GM19193 (cell line): Measurements from ENCODE around the gene PACRGL.

Experiments used
- POLR2A ChIP-seq: IDR thresholded peaks from 4 replicates; pipeline ENCODE4 v1.6.1; 2011; ENCODE audit not compliant: insufficient read depth, insufficient read length; ENCODE audit errors: extremely low read depth

PACRGL gene

DNA sequence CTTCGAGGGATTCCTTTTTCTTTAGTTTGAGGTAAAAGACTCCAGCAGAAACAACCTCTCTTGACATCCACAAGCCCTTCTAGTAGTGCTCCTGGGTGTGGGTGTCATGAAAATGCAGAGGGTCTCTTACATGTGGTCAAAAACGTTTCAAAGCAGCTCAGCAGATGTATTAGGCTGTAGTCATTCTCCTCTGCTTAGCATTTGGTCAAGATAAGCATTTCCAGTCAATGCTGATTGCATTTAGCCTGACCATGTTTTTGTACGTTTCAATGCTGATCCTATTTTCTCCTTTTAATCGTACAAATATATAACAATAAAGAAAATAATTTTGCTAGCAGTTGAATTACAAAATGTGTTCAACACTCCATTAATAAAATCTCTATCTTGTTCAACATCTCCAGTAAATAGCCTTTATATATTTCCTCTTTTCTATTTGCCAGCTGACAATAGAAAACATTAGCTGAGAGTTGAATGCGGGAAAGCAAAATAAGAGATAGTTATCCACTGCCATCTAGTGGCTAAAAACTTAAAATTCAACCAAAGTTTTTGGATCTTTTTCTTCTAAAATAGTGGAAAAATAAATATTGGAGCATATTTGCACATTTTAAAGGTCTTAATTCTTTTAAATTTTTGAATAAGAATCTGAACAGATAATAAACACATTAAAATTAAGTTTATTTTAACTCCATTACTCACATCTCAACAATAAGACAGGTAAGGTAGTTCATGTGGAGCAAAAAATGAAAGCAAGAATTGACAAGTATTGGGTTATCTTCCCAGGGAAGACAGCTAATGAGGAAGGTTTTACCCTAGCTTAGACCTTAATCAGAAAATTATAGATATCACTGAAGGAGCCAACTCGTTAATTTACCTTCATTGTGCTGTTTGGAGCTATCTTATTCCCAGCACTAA lies 15.2 kb upstream of the PACRGL start:
- no peak for TF ChIP-seq POLR2A

DNA sequence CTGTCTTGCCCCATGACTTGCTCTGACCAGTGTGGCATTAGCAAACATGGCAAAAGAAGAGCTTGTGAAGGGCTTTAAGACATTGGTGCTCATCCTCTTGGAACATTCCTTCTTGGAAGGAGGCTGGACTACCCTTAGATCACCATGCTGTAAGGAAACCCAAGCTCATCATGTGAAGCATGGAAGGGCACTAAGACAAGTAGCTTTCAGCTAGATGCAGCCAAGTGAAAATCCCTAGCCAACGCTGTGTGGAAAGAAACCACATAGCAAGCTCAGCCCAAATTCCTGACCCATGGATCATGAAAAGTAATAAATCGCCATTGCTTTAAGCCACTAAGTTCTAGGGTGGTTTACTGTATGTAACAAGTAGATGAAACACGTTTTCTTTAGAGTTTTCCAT lies 12.4 kb upstream of the PACRGL start:
- no peak for TF ChIP-seq POLR2A

DNA sequence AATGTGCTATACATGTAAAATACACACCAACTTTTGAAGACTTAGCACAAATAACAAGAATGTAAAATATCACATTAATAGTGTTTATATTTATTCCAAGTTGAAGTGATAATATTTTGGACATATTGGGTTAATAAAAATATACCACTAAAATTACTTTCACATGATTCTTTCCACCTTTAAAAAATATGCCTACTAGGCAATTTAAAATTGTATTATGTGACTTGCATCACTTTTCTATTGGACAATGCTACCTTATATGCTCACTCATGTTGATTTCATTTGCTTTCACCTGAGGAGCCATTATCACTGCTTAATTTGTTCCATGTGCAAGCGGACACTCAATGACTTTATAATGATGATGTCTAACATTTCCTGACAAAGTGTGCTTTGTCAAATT lies 3.4 kb upstream of the PACRGL start:
- no peak for TF ChIP-seq POLR2A

DNA sequence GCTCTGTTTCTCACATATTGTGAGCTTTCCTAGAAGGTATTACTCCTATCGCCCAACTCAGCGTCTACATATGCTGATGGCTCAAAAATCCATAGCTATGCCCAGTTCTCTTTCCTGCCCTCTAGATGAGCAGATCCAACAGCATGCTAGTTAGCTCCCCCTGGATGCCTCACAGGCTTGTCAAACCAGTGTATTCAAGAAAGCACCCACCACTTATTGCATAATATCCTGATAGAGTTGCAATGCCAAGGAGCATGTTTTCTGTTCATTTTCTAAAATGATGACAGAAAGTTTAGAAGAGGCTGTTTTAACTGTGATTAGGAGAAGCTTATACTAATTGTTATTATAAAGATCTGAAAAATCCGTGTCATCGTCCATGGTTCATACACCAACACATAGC lies 1.9 kb upstream of the PACRGL start:
- no peak for TF ChIP-seq POLR2A

DNA sequence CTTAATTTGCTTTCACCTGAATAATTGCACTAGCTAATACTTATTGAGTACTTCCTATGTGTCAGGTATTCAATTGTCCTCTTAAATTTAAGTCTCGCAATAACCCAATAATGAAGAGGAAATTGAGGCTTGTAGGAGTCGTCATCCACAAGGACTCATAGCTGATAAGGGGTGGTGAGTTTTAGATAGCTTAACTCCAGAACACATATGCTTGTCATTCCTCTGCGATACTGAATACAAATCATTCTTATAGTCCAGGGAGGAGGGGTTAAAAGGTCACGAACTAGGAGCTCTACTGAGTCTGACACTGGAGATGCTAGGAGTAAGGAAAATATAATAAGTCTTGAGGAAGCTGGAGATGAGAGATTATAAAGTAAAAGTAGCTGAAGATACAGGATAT lies 1.4 kb upstream of the PACRGL start:
- no peak for TF ChIP-seq POLR2A

DNA sequence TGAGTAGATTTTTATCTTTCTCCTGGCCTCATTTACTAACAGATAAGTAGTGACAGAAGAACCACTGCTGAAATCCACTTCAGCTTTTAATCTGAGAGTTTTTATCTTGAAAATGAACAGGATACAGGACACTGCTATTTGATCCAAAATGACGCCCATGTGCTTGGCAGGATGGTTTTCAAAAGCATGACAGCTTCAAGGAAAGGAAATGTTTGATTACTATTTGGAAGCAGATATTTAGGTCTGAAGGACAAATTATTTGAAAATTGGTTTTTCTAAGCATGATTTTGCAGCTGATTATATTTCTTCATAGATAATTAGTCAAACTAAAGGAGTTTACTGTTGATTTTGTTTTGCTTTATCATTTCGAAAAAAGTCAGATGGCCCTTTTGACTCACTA lies 11.1 kb downstream of the PACRGL start:
- no peak for TF ChIP-seq POLR2A

DNA sequence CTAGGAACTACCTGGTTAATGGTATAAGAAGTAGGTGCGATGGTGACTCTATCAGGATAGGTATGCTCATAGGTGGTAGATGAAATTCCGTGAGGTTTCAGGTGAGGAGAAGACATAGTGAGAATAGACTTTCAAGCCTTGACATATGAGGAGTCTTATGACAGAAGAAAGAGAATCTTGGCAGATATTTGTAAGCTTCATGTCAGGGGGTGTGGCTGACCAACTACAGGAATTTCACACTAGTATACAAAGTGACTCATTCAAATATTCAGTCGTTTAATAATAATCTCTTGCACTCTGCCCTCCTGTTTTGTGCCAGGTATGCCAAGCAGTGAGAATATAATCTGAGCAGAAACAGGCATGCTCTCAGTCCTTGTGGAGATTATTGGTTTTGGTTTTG lies 22.8 kb downstream of the PACRGL start:
- no peak for TF ChIP-seq POLR2A

DNA sequence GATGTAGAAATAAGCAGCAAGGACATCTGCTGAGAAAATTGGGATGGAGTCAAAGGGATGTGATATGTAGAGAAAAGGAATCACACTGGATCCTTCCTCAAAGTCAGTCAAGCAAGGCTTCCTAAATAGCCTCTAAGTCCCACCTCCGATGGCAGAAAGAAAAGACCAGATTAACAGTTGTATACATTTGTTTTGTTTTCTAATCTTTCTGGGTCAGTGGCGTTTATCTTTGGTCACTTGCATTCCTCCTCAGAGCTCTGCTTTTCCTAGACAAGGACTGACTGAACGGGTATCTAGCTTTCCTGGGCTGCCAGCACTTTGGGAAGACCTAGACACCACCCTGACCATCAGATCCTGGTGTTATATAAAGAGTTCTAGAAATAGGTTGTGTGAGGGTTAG lies 23.2 kb downstream of the PACRGL start:
- TF ChIP-seq POLR2A, result no peak

DNA sequence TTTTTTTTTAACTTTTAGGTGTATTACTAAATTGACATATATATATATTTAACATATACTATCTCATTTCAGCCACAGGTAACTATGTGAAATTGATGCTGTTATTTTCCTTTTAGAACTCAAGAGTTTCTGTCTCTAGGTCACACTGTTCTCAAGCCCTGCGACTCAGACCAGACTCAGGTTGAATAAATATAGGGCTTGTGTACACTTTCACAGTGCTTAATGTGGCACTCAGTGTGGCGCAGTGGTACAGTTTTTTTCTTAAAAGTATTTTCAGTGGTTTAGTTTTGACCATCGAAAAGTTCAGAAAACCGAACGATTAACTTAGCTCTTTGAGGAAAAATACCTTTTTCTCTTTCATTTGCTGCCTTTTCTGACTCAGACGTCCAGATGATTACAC lies 24.7 kb downstream of the PACRGL start:
- no peak for TF ChIP-seq POLR2A

DNA sequence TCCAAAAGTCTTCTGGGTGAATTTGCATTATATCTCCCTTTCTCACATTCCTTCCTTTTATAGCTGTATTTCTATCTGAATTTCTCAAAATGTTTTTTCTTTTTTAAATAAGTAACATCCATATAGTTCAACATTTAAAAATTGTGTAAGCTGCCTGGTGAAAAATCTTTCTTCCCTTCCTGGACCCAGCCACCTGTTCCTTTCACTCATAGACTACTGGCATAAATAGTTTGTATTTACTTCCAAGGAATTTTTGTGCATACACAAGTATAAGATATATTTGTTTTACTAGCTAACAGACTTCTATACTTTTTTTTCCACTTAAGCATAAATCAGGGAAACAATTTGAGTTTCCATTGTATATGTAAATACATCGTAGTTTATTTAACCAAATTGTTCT lies 35.7 kb downstream of the PACRGL start:
- TF ChIP-seq POLR2A, result no peak

DNA sequence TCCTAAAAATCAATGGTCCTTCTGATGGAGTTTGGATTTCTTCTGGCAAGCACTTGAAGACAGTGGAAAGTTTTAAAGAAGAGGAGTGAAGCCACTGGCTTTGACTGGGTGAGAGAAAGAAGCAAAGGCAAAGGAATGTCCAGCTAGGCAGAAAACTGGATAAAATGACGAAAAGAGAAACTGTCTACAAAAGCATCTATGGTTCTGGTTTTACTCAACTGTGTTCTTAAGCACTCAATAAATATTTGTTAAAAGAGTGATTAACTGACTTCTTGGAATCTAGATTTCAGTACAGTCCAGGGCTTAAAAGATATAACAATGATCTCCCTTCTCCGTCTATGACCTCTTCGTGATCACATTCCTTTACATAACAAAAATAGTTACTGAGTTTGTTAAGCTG lies 52.4 kb downstream of the PACRGL start:
- TF ChIP-seq POLR2A, result no peak

DNA sequence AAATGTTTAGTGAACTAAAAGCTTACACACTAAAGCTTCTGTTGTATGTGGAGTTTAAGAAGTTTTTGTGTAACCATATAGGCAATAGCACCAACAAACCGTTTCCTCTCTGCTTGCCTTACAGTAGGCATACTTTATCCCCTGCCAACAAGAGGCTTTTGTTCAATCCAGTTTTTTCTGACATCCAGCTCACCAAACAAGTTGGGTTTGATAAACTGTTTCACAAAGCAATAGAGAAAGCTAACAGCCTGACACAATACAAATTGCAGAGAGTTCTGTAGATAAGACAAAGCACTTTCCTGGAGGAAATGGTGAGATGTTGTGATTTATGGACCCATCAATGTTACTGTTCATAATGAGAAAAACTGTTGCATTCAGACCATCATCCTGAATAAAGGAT lies 53.8 kb downstream of the PACRGL start:
- no peak for TF ChIP-seq POLR2A

DNA sequence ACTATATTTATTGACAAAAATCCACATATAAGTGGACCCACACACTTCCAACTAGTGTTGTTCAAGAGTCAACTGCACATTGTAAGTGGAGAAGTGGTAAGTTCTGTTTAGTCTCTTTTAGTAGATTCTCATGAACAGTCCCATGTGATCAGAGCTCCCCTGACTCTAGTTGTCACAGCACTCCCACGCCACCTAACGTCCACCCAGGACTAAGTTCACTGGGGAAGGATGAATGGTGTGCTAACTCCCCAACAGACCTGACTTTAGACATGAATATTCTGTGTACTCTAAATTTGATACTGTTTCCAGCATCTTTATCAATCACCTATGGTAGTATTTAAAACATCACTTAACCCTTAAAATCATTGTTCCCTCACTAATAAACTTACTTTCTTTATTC lies 59.8 kb downstream of the PACRGL start:
- no peak for TF ChIP-seq POLR2A

DNA sequence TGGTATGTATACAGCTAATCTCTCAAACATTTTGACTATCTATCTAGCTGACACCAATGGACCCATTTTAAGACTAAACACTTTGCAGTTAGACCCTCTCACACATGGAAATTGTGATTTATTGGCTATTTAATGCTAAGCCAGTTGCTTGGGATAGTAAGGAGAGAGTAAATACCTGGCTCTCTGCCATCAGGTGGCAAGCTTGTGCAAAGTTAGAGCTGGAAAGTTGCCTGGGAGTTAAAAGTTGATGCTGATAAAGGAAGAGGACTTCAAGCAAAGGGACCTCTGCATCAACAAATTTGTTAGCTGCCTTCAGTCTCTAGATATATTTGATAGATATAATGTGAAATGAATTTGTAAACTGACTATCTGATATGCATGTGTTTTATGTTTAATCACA lies 61.1 kb downstream of the PACRGL start:
- TF ChIP-seq POLR2A, result no peak

DNA sequence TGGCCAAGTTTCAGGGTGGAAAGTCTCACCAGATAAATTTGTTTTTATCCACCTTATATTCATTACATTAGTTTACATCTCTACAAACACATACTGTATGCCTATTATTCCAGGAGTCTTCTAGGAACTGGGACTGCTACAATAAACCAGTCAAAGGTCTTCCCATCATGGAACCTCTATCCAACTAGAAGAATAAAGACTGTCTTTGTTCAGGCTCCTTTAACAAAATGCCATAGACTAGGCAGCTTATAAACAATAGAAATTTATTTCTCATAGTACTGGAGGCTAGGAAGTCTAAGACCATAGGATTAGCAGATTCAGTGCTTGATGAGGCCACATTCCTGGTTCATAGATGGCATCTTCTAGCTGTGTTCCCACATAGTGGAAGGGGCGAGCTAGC lies 61.6 kb downstream of the PACRGL start:
- no peak for TF ChIP-seq POLR2A

DNA sequence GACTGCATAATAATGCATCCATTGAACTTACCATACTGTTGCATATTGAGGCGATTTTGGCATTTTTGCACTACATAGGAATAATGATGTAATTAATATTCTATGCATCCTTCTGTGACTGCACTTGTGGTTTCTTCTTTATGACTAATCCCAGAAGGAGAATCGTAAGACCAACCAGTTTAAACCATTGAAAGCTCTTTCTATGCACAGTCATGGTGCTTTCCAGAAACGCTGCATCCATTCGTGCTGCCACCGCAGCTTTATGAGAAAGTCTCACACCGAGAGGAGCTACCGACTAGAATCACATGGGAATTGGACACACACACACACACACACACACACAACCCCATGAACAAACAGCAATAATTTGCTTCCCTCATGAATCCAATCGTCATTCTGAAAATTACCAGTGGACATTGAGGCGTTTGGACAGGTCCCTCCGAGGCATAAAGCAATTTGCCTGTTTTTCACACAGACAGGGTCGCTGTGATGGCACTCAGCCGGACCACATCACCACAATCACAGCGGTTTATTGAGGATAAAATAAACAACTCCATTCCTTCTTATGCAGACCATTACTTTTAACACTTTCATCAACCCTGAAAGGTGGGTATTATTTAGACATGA lies 64.2 kb downstream of the PACRGL start:
- TF ChIP-seq POLR2A, result no peak
